C1 segment of cervical spinal cord (tissue), 14 donors: ENCODE results near the gene NRGN.
"Not testable (repeated sequence)": the region's sequence is repeated elsewhere in the genome, so short reads cannot be mapped to it uniquely, and the experiment has no call there.

Experiments used
- DNase-seq, 14 donors: peaks; one replicate each; lab custom pipeline; 2025; lab: John Stamatoyannopoulos, UW

NRGN gene

GRCh38 chr11:124757320-124757719 lies 17.6 kb downstream of the NRGN start:
- no peak for DNase-seq

- DNase-seq = peak in 12 of 14 donors; percentile 6 to 60 (median 32)
Measured at GRCh38 chr11:124758355-124759265, 18.9 kb downstream of the NRGN start.

- DNase-seq = no peak
Measured at GRCh38 chr11:124759266-124760204, 19.8 kb downstream of the NRGN start.

GRCh38 chr11:124760205-124760652 lies 20.5 kb downstream of the NRGN start:
- DNase-seq = no peak

GRCh38 chr11:124760806-124761205 lies 21.1 kb downstream of the NRGN start:
- no peak for DNase-seq

- DNase-seq = no peak
Measured at GRCh38 chr11:124761301-124762104, 21.8 kb downstream of the NRGN start.

- no peak for DNase-seq
Measured at GRCh38 chr11:124762105-124762623, 22.4 kb downstream of the NRGN start, which contains the start of gene ESAM. ESAM (minus strand) TSS chr11:124762290; CDS start chr11:124762154, 136 bp downstream.

- no peak for DNase-seq
Measured at GRCh38 chr11:124762624-124763155, 22.9 kb downstream of the NRGN start.

- peak in 8 of 14 donors; percentile 9 to 57 (median 26) for DNase-seq
Measured at GRCh38 chr11:124763156-124763947, 23.6 kb downstream of the NRGN start.

- no peak for DNase-seq
Measured at GRCh38 chr11:124766156-124766555, 26.4 kb downstream of the NRGN start.

GRCh38 chr11:124768914-124769313 lies 29.2 kb downstream of the NRGN start:
- DNase-seq = no peak

GRCh38 chr11:124769806-124770774 lies 30.3 kb downstream of the NRGN start:
- no peak for DNase-seq

GRCh38 chr11:124770959-124771358 lies 31.2 kb downstream of the NRGN start:
- DNase-seq = not testable (repeated sequence)

- no peak for DNase-seq
Measured at GRCh38 chr11:124776865-124777645, 37.3 kb downstream of the NRGN start.

GRCh38 chr11:124778281-124778680 lies 38.5 kb downstream of the NRGN start:
- no peak for DNase-seq

GRCh38 chr11:124779568-124779967 lies 39.8 kb downstream of the NRGN start:
- no peak for DNase-seq

- DNase-seq = no peak
Measured at GRCh38 chr11:124783002-124783401, 43.3 kb downstream of the NRGN start.

GRCh38 chr11:124784051-124784450 lies 44.3 kb downstream of the NRGN start:
- DNase-seq = no peak
